ENCODE measurements around the gene USP16.

GRCh38 chr21:29102791-29103257 is 78.4 kb downstream of the USP16 start:
- TF ChIP-seq CTCF (IDR thresholded peaks at IDR 0.05) (no peak), POLR2A (IDR thresholded peaks at IDR 0.05) (no peak)

Data from Peyer's patch (tissue), 4 donors.